Measurements from ENCODE around the gene PIAS1.
"Not testable (repeated sequence)": the region's sequence is repeated elsewhere in the genome, so short reads cannot be mapped to it uniquely, and the experiment has no call there.

The PIAS1 gene

DNA sequence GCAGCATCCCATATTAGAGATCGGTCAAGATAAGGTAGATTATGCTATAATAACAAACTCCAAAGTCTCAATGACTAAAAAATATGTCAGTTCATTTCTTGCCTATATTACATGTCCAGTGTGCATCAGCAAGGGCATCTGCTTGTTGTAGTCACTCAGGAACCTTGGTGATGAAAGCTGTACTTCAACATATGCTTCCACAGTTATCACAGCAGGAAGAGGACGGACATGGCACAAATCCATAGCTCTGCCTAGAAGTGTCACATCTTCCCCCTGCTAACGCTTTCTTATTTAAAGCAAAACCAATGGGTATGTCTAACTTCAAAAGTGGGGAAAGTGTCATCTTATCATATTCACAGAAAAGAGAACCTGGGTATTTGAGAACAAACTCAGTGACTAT, 20.0 kb upstream of the PIAS1 start:
- H3K27ac ChIP-seq: no peak overlapping the region
- no peak for DNase-seq (ENCODE audit: low read depth, low spot score)

- no peak overlapping the region for H3K27ac ChIP-seq
- DNase-seq (ENCODE audit: low read depth, low spot score): no peak
These were observed 19.3 kb upstream of the PIAS1 start for GRCh38 chr15:68034719-68035293.

DNA sequence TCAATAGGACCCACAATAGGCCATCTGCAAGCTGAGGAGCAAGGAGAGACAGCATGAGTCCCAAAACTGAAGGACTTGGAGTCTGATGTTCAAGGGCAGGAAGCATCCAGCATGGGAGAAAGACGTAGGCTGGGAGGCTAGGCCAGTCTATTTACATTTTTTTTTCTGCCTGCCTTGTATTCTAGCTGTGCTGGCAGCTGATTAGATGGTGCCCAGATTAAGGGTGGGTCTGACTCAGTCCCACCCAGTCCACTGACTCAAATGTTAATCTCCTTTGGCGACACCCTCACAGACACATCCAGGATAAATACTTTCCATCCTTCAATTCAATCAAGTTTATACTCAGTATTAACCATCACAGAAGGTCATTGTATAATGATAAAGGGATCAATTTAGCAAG, 15.9 kb upstream of the PIAS1 start:
- no peak for DNase-seq (ENCODE audit: low read depth, low spot score)

GRCh38 chr15:68040144-68040543, 14.0 kb upstream of the PIAS1 start:
- no peak for DNase-seq (ENCODE audit: low read depth, low spot score)
- H3K27ac ChIP-seq: no peak overlapping the region

More for the DNA sequence above, 15.9 kb upstream of the PIAS1 start:
- no peak overlapping the region for H3K27ac ChIP-seq

DNA sequence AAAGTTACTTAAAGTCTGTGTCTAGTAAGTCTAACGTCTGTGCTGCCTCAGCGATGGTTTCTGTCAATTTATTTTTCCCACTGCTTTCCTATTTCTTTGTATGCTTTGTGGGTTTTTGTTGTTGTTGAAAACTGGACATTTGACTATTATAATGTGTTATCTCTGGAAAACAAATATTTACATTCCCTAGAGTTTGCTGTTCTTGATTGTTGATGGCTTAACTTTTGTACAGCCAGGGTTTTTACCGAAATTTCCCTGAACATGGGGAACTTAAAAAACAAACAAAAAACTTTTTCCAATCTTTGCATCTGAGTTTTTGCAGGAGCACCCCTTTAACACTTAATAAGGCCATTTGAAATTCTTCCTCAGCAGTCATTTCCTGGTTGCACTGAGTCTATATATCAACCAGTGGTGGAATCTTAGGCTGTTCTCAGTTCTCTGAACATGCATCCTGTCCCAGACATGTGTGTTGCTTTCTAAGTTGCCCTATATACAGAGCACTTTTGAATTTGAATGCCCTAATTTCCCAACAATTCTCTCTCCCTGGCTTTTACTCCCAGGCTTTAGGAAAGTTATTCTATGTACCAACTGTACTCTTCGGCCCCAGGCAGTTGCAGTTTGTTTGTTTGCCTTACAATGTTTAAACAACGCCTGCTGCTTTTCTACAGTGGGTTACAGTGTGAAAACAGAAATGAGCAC, 11.8 kb upstream of the PIAS1 start:
- H3K27ac ChIP-seq: no peak overlapping the region
- DNase-seq (ENCODE audit: low read depth, low spot score): no peak

DNA sequence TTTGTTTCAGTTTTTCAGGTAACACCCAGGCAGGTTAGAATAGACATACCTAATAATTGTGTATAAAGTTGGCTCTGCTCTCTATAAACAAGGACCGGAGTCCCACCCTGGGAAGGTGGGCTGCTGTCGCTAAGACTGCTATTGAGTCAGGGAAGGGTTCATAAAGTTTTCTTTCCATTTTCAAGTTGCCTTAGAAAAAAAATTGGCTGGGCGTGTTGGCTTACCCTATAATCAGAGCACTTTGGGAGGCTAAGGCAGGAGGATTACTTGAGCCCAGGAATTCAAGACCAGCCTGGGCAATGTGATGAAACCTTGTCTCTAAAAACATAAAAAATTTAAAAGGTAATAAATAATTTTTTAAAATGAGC, 11.3 kb upstream of the PIAS1 start:
- H3K27ac ChIP-seq: no peak overlapping the region
- no peak for DNase-seq (ENCODE audit: low read depth, low spot score)

DNA sequence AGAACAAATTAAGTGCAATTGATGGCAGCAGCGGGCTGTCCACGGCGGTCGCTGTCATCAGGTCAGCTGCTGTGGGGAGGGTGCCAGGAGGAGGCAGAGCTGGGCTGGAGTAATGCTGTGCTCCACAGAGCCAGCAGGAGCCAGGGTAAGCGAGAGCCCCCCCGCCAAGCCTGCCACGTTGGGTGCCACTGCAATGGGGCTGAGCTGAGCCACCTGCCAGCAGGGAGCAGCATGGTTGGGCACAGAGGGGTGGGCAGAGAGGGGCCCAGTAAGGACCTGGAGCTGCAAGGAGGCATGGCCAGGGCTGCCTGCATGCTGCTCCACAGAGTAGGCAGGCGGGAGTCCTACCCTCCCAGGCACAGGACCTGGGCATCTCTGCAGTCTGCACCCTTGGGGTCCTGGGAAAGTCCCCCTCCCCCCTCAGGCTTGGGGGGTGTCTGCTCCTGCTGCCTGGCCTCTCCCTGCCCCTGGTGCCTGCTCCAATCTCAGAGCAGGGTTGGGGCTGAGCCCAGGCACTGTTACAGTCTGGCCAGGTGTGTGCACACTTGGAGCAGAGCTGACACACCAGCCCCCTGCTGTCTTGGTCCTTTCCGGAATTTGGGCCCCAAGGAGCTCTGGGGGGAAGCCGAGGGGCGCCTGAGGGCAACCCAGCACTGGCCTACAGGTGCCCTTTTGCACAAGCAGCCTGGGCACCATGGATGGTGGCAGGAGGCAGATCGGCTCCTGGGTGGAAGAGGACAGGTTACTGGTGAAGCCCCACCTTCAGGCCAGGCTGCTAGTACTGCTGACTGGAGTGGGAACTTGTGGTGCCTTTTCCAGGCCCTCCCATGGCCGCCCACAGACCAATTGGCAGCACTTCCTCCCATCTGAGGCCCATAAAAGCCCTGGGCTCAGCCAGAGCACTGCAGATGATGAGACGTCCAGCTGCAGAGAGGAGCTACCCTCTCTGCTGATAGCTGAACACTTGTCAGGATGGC, 8.5 kb upstream of the PIAS1 start:
- H3K27ac ChIP-seq: no peak overlapping the region
- no peak for DNase-seq (ENCODE audit: low read depth, low spot score)

- DNase-seq (ENCODE audit: low read depth, low spot score): no peak
- no peak overlapping the region for H3K27ac ChIP-seq
These were observed 6.3 kb upstream of the PIAS1 start for GRCh38 chr15:68047826-68048225.

- no peak for DNase-seq (ENCODE audit: low read depth, low spot score)
These were observed 3.0 kb upstream of the PIAS1 start for GRCh38 chr15:68051109-68051508.

DNA sequence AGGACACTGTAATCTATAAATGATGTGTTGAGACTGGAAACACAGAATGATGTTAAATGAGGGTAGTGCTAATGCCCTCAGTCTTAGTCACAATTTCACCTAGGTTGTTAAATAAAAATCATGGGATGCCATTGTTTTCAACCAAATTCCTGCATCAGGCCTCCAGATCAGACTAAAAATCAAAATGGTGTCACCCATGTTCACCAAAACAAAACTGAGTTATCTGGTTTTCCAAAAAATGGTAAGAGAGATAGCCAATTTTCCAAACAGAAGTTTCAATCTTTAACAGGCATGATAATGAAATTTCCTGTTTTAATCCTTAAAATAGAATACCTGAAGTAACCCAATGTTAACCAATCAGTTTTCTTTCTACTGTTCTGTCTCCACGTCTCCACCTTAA, 2.2 kb upstream of the PIAS1 start:
- no peak for DNase-seq (ENCODE audit: low read depth, low spot score)
- H3K27ac ChIP-seq: no peak overlapping the region

More at GRCh38 chr15:68051109-68051508, 3.0 kb upstream of the PIAS1 start:
- no peak overlapping the region for H3K27ac ChIP-seq

DNA sequence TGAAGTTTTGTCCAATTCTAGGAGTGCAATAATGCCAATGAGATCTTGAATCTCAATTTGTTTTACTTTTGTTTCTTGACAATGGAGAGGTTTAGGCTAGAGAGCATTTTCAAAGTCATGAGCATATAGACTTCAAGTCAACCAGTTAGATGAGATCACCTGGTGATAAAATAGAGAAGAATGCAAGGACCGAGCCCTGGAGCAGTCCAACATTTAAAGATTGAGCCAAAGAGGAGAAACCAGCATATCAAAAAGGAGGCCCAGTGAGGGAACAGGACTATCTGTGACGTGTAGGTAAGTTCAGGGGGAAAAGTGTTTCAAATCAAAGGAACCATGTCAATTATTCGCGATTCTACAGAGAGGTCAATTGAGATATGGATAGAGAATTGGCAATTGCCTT, 1.7 kb upstream of the PIAS1 start:
- H3K27ac ChIP-seq: no peak overlapping the region
- DNase-seq (ENCODE audit: low read depth, low spot score): no peak

- no peak overlapping the region for H3K27ac ChIP-seq
- DNase-seq (ENCODE audit: low read depth, low spot score): no peak
These were observed 1.1 kb upstream of the PIAS1 start for GRCh38 chr15:68053001-68053400.

GRCh38 chr15:68054628-68055223, 611 bp downstream of the PIAS1 start:
- no peak for DNase-seq (ENCODE audit: low read depth, low spot score)

DNA sequence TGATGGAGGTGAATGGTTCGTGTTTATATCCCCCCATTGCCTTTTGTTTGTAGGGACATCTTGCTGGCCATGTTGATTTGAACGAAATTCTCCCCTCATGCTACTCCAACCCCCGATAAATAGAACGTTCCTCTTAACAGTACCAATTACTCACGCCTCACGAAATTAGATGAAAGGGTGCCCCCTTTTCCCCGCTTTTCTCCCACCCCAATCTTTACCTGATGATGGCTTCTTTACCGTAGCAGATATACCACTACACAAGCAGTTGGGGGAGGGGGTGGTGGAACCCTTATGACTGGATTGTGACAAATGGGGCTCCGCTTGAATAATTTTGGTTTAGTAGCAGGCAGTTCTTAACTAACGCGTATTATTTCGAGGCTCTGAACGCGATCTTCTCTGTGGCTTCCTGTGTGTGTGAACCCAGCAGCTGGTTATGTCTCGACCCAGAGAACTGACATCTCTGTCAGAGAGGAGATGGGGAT, 1.1 kb downstream of the PIAS1 start:
- no peak for DNase-seq (ENCODE audit: low read depth, low spot score)
- H3K27ac ChIP-seq: peak overlapping the region; percentile 69

More at GRCh38 chr15:68054628-68055223, 611 bp downstream of the PIAS1 start:
- peak overlapping the region; percentile 69 for H3K27ac ChIP-seq

DNA sequence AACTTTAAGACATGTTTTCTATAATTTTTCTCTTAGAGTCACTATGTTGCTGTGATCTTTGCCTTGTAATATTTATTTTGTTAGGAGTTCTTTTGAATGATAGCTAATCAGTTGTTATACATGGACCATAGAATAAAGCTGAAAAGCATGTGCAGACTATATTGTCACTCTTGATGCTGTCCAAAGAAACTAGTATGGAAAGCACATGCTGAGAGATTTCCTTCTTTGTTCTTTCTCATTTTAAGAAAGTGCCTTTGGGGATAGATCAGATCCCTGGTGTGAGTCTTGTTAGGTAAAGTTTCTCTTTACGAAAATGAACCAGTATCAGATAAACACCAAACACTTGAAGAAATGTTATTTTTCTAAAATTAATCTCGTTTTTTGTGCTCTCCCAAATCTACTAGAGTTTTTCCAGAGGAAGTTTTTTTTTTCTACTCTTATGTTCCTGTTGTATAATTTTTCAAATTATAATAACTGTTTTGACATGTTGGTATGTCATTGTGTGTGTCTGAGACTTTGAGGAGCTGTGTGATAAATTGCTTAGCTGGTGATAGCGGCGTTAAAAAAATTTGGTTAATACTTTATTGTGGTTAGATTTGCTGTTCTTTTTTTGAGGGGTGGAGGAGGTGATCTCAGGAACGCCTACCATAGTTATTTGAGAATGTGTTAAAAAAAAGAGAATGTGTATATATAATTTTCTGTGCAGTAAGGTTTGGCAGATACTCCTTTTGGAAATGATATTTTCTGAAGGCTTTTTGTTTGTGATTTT, 2.2 kb downstream of the PIAS1 start:
- H3K27ac ChIP-seq: no peak overlapping the region
- DNase-seq (ENCODE audit: low read depth, low spot score): no peak

- H3K27ac ChIP-seq: no peak overlapping the region
- DNase-seq (ENCODE audit: low read depth, low spot score): no peak
These were observed 2.9 kb downstream of the PIAS1 start for GRCh38 chr15:68057034-68057433.

GRCh38 chr15:68057758-68058157, 3.6 kb downstream of the PIAS1 start:
- DNase-seq (ENCODE audit: low read depth, low spot score): no peak
- no peak overlapping the region for H3K27ac ChIP-seq

DNA sequence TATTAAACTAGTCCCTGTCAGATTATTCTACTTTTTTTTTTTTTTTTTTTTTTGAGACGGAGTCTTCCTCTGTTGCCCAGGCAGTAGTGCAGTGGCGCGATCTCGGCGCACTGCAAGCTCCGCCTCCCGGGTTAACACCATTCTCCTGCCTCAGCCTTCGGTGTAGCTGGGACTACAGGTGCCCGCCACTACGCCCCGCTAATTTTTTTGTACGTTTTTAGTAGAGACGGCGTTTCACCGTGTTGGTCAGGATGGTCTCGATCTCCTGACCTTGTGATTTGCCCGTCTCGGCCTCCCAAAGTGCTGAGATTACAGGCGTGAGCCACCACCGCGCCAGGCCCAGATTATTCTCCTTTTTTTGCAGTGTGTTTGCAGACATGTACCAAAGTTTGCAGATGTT, 4.9 kb downstream of the PIAS1 start:
- H3K27ac ChIP-seq; DNase-seq (ENCODE audit: low read depth, low spot score): not testable (repeated sequence)

GRCh38 chr15:68059630-68060029, 5.5 kb downstream of the PIAS1 start:
- no peak for DNase-seq (ENCODE audit: low read depth, low spot score)
- H3K27ac ChIP-seq: no peak overlapping the region

- H3K27ac ChIP-seq: no peak overlapping the region
These were observed 7.1 kb downstream of the PIAS1 start for GRCh38 chr15:68061171-68061570.

More at GRCh38 chr15:68061171-68061570, 7.1 kb downstream of the PIAS1 start:
- DNase-seq (ENCODE audit: low read depth, low spot score): no peak
